AG04450 (cell line): Measurements from ENCODE around the gene DYNC1I1. TPM values are rescaled to one million over a fixed set of nuclear protein-coding genes. Genes with fewer than 3 reads are reported as not detected.

Experiments used
- CTCF ChIA-PET: fragments of 300-600, 350-600 bp; formaldehyde crosslinking; extraction: SDS; loops from one replicate; lab custom pipeline; 2022; ENCODE audit warnings: antibody characterized with exemption, inconsistent platforms; lab: Charles Lee
- POLR2A ChIA-PET: fragments of 350-600 bp; formaldehyde crosslinking; extraction: SDS; loops from one replicate; lab custom pipeline; 2021; ENCODE audit warnings: antibody characterized with exemption, inconsistent platforms; lab: Yijun Ruan, JAX
- DNase-seq: peaks from one replicate; pipeline ENCODE4 v3.0.0-alpha.2; 2011; ENCODE audit warnings: low read depth, low spot score
- H3K27ac ChIP-seq: one replicate; pipeline ENCODE4 v1.5.1; 2012; ENCODE audit warnings: low read depth, low read length, control low read depth
- H3K27me3 ChIP-seq: one replicate; pipeline ENCODE4 v1.6.0; 2012; ENCODE audit warnings: low read length; ENCODE audit not compliant: control insufficient read depth, insufficient read depth
- H3K4me3 ChIP-seq: 2 replicates; pipeline ENCODE4 v1.5.1; 2011; ENCODE audit warnings: mild to moderate bottlenecking, low read depth, low read length, control low read depth
- H3K9me3 ChIP-seq: 2 replicates; pipeline ENCODE4 v1.5.1; 2012; ENCODE audit warnings: low read length; ENCODE audit not compliant: control insufficient read depth, insufficient read depth
- CTCF ChIP-seq: IDR thresholded peaks from 2 replicates; pipeline ENCODE4 v1.5.1; 2011; ENCODE audit warnings: low read depth, low read length, control low read depth, inconsistent platforms
- polyA plus RNA-seq: library from polyadenylated mRNA; depleted of rRNA; stranded (reverse); fragments of >200 nt; gene quantifications from 2 replicates; pipeline ENCODE4 v1.2.3, GENCODE V29; 2011

The DYNC1I1 gene
- polyA plus RNA-seq, 1 experiment: 0.06 TPM

- ChIA-PET POLR2A (no interaction called here), CTCF (interaction anchor here (0.5 kb wide), 1 partner anchor 9 kb away, joined by 3 read pairs; no protein-coding TSS in a partner anchor)
- DNase-seq: no peak
- no peak for TF ChIP-seq CTCF
- Histone ChIP-seq H3K27me3 (no peaks in the 10 kb centered on the region), H3K9me3 (no peaks in the 10 kb centered on the region), H3K4me3 (no peak overlapping the region), H3K27ac (no peak overlapping the region)
Measured at GRCh38 chr7:95808396-95808795, 36.0 kb downstream of the DYNC1I1 start.

DNA sequence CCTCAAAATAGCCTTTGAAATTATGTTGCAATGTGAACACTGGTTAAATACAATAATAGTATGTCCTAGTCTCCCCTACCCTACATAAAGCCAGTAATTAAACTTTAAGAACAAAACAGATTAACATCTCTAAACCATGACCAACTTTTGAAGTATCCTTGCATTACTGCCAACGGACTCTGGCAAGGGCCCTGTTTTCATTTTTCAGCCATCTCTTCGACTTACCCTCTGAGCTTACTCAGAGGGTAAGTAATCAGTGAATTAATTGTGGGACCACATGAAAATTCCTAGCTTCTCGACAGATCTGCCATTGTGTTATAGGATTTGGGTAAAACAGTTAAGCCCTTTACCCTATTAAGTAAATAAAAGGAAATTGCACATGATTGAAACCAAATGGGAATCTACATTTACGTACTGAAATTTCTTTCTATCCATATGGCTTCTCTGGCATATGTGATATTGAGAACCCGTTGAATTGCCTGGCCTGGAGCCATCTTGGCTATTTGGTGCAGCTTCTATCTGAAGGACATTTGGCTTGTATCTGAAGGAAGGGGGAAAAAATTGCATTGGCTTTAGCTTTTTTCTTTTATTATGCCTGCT lies 39.6 kb downstream of the DYNC1I1 start:
- H3K4me3 ChIP-seq: no peak overlapping the region
- ChIA-PET POLR2A (no interaction called here), CTCF (interaction anchor here (0.6 kb wide), 2 partner anchors 60 to 267 kb away, joined by 3 read pairs; no protein-coding TSS in a partner anchor)
- DNase-seq: no peak
- no peak for TF ChIP-seq CTCF
- H3K27me3 ChIP-seq: no peaks in the 10 kb centered on the region
- H3K27ac ChIP-seq: no peak overlapping the region
- no peaks in the 10 kb centered on the region for H3K9me3 ChIP-seq

DNA sequence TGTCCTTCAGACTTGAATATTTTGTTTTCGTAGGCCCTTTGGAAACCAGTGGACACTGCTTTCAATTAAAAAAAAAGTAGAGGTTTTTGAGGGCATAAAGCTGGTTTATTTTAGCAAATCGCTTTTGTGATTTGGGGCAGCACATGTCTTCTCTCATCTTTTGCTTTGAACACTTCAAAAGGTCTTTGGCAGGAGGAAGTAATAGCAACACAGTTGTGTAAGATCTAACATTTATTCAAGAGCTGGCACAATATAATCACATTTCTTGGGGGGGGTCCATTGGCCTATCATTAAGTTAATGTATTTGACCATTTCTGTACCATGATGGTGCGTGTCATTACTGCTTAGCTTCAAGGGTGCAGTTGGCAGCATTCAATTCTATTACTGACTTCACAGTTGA lies 42.4 kb downstream of the DYNC1I1 start:
- Histone ChIP-seq H3K27ac (no peak overlapping the region), H3K9me3 (no peaks in the 10 kb centered on the region), H3K4me3 (no peak overlapping the region), H3K27me3 (no peaks in the 10 kb centered on the region)
- no peak for TF ChIP-seq CTCF
- ChIA-PET CTCF (no interaction called here), POLR2A (no interaction called here)
- DNase-seq: no peak

DNA sequence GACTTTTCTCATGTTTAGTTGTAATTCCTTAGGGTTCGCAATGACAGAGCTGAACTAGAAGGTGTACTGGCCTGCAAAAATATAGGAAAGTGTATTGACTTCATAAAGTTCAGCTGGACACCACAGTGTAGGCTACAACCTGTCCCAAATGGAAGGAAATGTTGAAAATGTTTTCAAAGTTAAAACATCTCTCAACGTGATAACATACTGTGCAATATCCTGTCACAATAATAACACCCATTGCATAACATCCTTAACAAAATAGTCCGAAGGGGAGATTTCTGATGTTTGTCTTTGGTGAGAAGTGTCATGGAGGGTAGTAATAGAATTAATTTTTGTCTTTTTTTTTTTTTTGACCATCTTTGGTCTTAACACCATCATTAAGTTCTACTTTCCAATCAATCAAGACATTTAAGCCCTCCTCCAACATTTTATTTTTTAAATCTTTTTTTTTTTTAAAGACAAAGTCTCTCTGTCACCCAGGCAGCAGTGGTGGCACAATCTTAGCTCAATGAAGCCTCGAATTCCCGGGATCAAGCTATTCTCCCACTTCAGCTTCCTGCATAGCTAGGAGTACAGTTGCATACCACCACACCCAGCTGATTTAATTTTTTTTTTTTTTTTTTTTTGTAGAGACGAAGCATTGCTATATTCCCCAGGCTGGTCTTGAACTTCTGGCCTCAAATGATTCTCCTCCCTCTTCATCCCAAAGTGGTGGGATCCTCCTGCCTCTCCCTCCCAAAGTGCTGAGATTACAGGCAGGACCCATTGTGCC lies 45.7 kb downstream of the DYNC1I1 start:
- no peaks in the 10 kb centered on the region for H3K9me3 ChIP-seq
- DNase-seq: no peak
- no peak overlapping the region for H3K27ac ChIP-seq
- no peak overlapping the region for H3K4me3 ChIP-seq
- POLR2A ChIA-PET: no interaction called here
- CTCF ChIA-PET: interaction anchor here (0.6 to 0.7 kb wide), 4 partner anchors 57 to 422 kb away, joined by 3 to 4 read pairs (median 4); no protein-coding TSS in a partner anchor
- H3K27me3 ChIP-seq: no peaks in the 10 kb centered on the region
- no peak for TF ChIP-seq CTCF

- H3K27ac ChIP-seq: no peak overlapping the region
- no peak overlapping the region for H3K4me3 ChIP-seq
- CTCF ChIA-PET: no interaction called here
- DNase-seq: no peak
- H3K27me3 ChIP-seq: no peaks in the 10 kb centered on the region
- no peak for TF ChIP-seq CTCF
- POLR2A ChIA-PET: no interaction called here
- no peaks in the 10 kb centered on the region for H3K9me3 ChIP-seq
Measured at GRCh38 chr7:95820778-95821177, 48.4 kb downstream of the DYNC1I1 start.
